ENCODE results near the gene TCP11. TPM values are rescaled to one million over a fixed set of nuclear protein-coding genes. Genes with fewer than 3 reads are reported as not detected.

The TCP11 gene
- total RNA-seq, 1 experiment from 2014 or later = not detected

DNA sequence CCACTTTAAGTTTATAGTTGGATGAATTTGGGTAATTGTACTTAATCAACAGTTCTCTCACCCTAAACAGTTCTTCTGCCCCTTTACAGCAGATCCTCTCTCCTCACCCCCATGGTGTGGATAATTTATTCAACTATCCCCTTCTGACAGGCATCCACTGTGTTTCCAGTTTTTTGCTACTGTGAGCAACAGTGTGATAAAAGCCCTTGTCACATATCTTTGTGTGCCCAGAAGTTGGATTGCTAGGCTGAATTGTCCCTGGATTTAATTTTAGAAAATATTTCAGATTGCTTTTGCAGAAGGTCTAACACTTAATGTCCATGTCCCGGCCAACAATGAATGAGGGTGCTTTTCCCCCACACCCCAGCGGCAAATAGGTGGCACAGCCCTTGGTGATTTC, 42.1 kb upstream of the TCP11 start:
- no peak overlapping the region for H3K9ac ChIP-seq (ENCODE audit: extremely low read depth, insufficient read length, low read length)
- H3K4ac ChIP-seq (ENCODE audit: low read depth, low read length) = no peak overlapping the region
- no peaks in the 10 kb centered on the region for H3K9me3 ChIP-seq (ENCODE audit: control insufficient read depth, low read depth, low read length)
- TF ChIP-seq CTCF (conservative IDR thresholded peaks at IDR 0.05) = no peak
- H2BK12ac ChIP-seq (ENCODE audit: insufficient read length, low read depth, low read length) = no peak overlapping the region
- H3K27me3 Mint-ChIP-seq (ENCODE audit: low read depth) = peaks cover 19% of the 10 kb centered on the region
- H3K14ac ChIP-seq (ENCODE audit: insufficient read depth, low read length) = no peak overlapping the region
- no peak overlapping the region for H3K56ac ChIP-seq (ENCODE audit: insufficient read length, low read depth, low read length)
- no CpG with 5 or more reads among the region's 2 CpGs for WGBS (ENCODE audit: extremely low coverage, insufficient read length, low lambda C conversion rate)
- no peak overlapping the region for H2BK5ac ChIP-seq (ENCODE audit: insufficient read length, low read length)
- no peak overlapping the region for H4K5ac ChIP-seq (ENCODE audit: insufficient read length, low read depth, low read length)
- H3K27me3 ChIP-seq (ENCODE audit: insufficient read depth, low read length) = no peaks in the 10 kb centered on the region
- no peaks in the 10 kb centered on the region; the same call in 1 of the 2 replicates for H3K4me1 ChIP-seq (ENCODE audit: insufficient read depth, low read length)
- no peak overlapping the region for H2AFZ ChIP-seq (ENCODE audit: low read length)
- H3K18ac ChIP-seq (ENCODE audit: insufficient read length, low read depth, low read length) = no peak overlapping the region
- no peaks in the 10 kb centered on the region for H3K79me2 ChIP-seq (ENCODE audit: insufficient read depth, low read length)
- no peak overlapping the region for H3K27ac ChIP-seq (ENCODE audit: insufficient read length, low read depth, low read length)
- H2BK120ac ChIP-seq (ENCODE audit: low read depth, low read length, poor library complexity, severe bottlenecking) = no peak overlapping the region
- H3K27ac Mint-ChIP-seq = no peak overlapping the region
- no peak for DNase-seq
- no peaks in the 10 kb centered on the region for H3K36me3 Mint-ChIP-seq (ENCODE audit: insufficient read depth in 1 of 3, low read depth in 3 of 3)
- no peaks in the 10 kb centered on the region for H3K23me2 ChIP-seq (ENCODE audit: insufficient read length, low read depth, low read length, poor library complexity, severe bottlenecking)
- H4K20me1 ChIP-seq (ENCODE audit: control insufficient read depth, insufficient read depth, insufficient read length) = no peaks in the 10 kb centered on the region
- H3T11ph ChIP-seq (ENCODE audit: low read length) = no peak overlapping the region
- H2AK5ac ChIP-seq (ENCODE audit: insufficient read length, low read length) = no peak overlapping the region
- H2BK15ac ChIP-seq (ENCODE audit: low read depth, low read length) = no peak overlapping the region
- no peak overlapping the region for H3K23ac ChIP-seq (ENCODE audit: insufficient read length, low read depth, low read length)
- no peaks in the 10 kb centered on the region for H3K79me1 ChIP-seq (ENCODE audit: insufficient read depth, low read depth, low read length, poor library complexity, severe bottlenecking)
- H3K4me1 Mint-ChIP-seq = peaks cover 10 to 20% of the 10 kb centered on the region in 2 experiments
- H2BK20ac ChIP-seq (ENCODE audit: low read depth, low read length, poor library complexity, severe bottlenecking) = no peak overlapping the region
- no peaks in the 10 kb centered on the region for H3K9me3 Mint-ChIP-seq
- no peak overlapping the region for H3K4me2 ChIP-seq (ENCODE audit: insufficient read depth, insufficient read length, low read length)
- H4K8ac ChIP-seq (replicated peaks; ENCODE audit: insufficient read length, low read depth, low read length) = no peak overlapping the region
- H3K4me3 Mint-ChIP-seq = no peak overlapping the region
- no peak overlapping the region for H4K91ac ChIP-seq (ENCODE audit: insufficient read length, low read depth, low read length)
